H1 (cell line): ENCODE results near the gene ANKS1B. TPM values are rescaled to one million over a fixed set of nuclear protein-coding genes. Genes with fewer than 3 reads are reported as not detected.

ENCODE experiments used
- CTCF ChIA-PET: fragments of 300-600 bp; sonication (Branson Sonifier 250); formaldehyde crosslinking; loops from one replicate; lab custom pipeline; 2021; ENCODE audit not compliant: partially characterized antibody; lab: Charles Lee
- POLR2A ChIA-PET: fragments of 300-600 bp; sonication (Branson Sonifier 250); formaldehyde crosslinking; loops from one replicate; lab custom pipeline; 2021; ENCODE audit warnings: inconsistent platforms; ENCODE audit not compliant: partially characterized antibody; lab: Charles Lee
- DNase-seq, 2 experiments: peaks; one replicate each; pipeline versions ENCODE4 v3.0.0 to v3.0.0-alpha.2; 2010 to 2022; ENCODE audit warnings: low spot score in 2 of 2, low read depth in 1 of 2, mixed read lengths in 1 of 2
- FAIRE-seq: peaks from 2 replicates; lab custom pipeline; 2011; peaks lifted over from hg19 to GRCh38; lab: Jason Lieb, UNC
- H2AFZ ChIP-seq: 2 replicates; pipeline ENCODE4 v1.8.1; 2012; ENCODE audit warnings: low read length, inconsistent platforms
- H2AK5ac ChIP-seq: 2 replicates; pipeline ENCODE4 v1.6.1; 2013; ENCODE audit warnings: low read depth, low read length
- H2BK120ac ChIP-seq: replicated peaks from 2 replicates; pipeline ENCODE3; 2013; ENCODE audit warnings: low read depth, low read length, inconsistent platforms
- H2BK12ac ChIP-seq: 2 replicates; pipeline ENCODE4 v1.6.1; 2013; ENCODE audit warnings: low read depth, low read length
- H2BK15ac ChIP-seq: 2 replicates; pipeline ENCODE4 v1.6.1; 2013; ENCODE audit warnings: low read length
- H2BK20ac ChIP-seq: 2 replicates; pipeline ENCODE4 v1.6.1; 2013; ENCODE audit warnings: low read length
- H2BK5ac ChIP-seq: 2 replicates; pipeline ENCODE4 v1.6.1; 2013; ENCODE audit warnings: low read depth, low read length
- H3K14ac ChIP-seq: 2 replicates; pipeline ENCODE4 v1.6.1; 2013; ENCODE audit warnings: inconsistent platforms; ENCODE audit not compliant: insufficient read length
- H3K18ac ChIP-seq: 2 replicates; pipeline ENCODE4 v1.6.1; 2013; ENCODE audit warnings: low read length; ENCODE audit errors: extremely low read depth
- H3K23ac ChIP-seq: 2 replicates; pipeline ENCODE4 v1.6.1; 2013; ENCODE audit warnings: inconsistent platforms; ENCODE audit not compliant: insufficient read length
- H3K23me2 ChIP-seq: 2 replicates; pipeline ENCODE4 v1.6.1; 2013; ENCODE audit warnings: low read depth, low read length
- H3K27ac ChIP-seq: 2 replicates; pipeline ENCODE4 v1.6.1; 2011; ENCODE audit warnings: low read depth, low read length, inconsistent platforms
- H3K27me3 ChIP-seq, 4 experiments: replicated peaks in 1 of 4; 1 replicate in 1 of 4; 2 replicates in 3 of 4; pipeline versions ENCODE4 v1.6.1 to v1.8.1; 2011 to 2013; ENCODE audit warnings: low read length in 3 of 4, mild to moderate bottlenecking in 3 of 4, inconsistent platforms in 2 of 4, mixed read lengths in 2 of 4, moderate library complexity in 1 of 4; ENCODE audit not compliant: control insufficient read depth in 3 of 4, insufficient read depth in 3 of 4; ENCODE audit errors: extremely low read depth in 1 of 4
- H3K36me3 ChIP-seq, 4 experiments: 2 replicates each; pipeline versions ENCODE4 v1.6.1 to v1.8.1; 2011 to 2013; ENCODE audit warnings: mild to moderate bottlenecking in 4 of 4, low read length in 3 of 4, moderate library complexity in 2 of 4, control low read depth in 1 of 4, inconsistent platforms in 1 of 4; ENCODE audit not compliant: insufficient read depth in 4 of 4, control insufficient read depth in 2 of 4
- H3K4ac ChIP-seq: replicated peaks from 2 replicates; pipeline ENCODE3; 2013; ENCODE audit warnings: low read length, low read depth, mixed read lengths, inconsistent platforms; ENCODE audit not compliant: insufficient read length
- H3K4me1 ChIP-seq, 4 experiments: replicated peaks in 1 of 4; 1 replicate in 1 of 4; 2 replicates in 3 of 4; pipeline versions ENCODE4 v1.6.1 to v1.8.1; 2011 to 2013; ENCODE audit warnings: low read length in 3 of 4, inconsistent platforms in 2 of 4, mixed read lengths in 1 of 4; ENCODE audit not compliant: insufficient read depth in 4 of 4, control insufficient read depth in 3 of 4
- H3K4me2 ChIP-seq, 2 experiments: 2 replicates each; pipeline versions ENCODE4 v1.6.1 to v1.8.1; 2011 to 2013; ENCODE audit warnings: low read depth in 2 of 2, low read length in 2 of 2, control low read depth in 1 of 2, inconsistent platforms in 1 of 2, mild to moderate bottlenecking in 1 of 2; ENCODE audit not compliant: insufficient read depth in 1 of 2
- H3K4me3 ChIP-seq, 4 experiments: fragments of 200-600, 300-600 bp in 1 of 4; sonication (generic), shearing (Covaris generic), sonication (Bioruptor Twin) in 1 of 4; 2 replicates each; pipeline versions ENCODE4 v1.5.1 to v1.8.1; 2011 to 2016; ENCODE audit warnings: low read length in 4 of 4, low read depth in 3 of 4, control low read depth in 2 of 4, inconsistent platforms in 2 of 4, mild to moderate bottlenecking in 2 of 4, mixed read lengths in 1 of 4, moderate library complexity in 1 of 4; ENCODE audit not compliant: insufficient read depth in 2 of 4; ENCODE audit errors: extremely low read depth in 1 of 4
- H3K56ac ChIP-seq: replicated peaks from 2 replicates; pipeline ENCODE3; 2013; ENCODE audit warnings: low read depth, mild to moderate bottlenecking, mixed read lengths, low read length, inconsistent platforms; ENCODE audit not compliant: insufficient read length
- H3K79me1 ChIP-seq: 2 replicates; pipeline ENCODE4 v1.6.1; 2013; ENCODE audit warnings: low read depth, low read length, control low read depth
- H3K79me2 ChIP-seq, 2 experiments: 2 replicates each; pipeline versions ENCODE4 v1.6.1 to v1.8.1; 2012 to 2013; ENCODE audit warnings: low read length in 2 of 2, mild to moderate bottlenecking in 2 of 2, inconsistent platforms in 1 of 2; ENCODE audit not compliant: insufficient read depth in 2 of 2, control insufficient read depth in 1 of 2
- H3K9ac ChIP-seq, 4 experiments: replicated peaks in 1 of 4; 1 replicate in 1 of 4; 2 replicates in 3 of 4; pipeline versions ENCODE4 v1.6.1 to v1.8.1; 2011 to 2013; ENCODE audit warnings: low read depth in 3 of 4, low read length in 3 of 4, control low read depth in 2 of 4, mild to moderate bottlenecking in 2 of 4, moderate library complexity in 2 of 4, inconsistent platforms in 1 of 4; ENCODE audit errors: extremely low read depth in 1 of 4
- H3K9me3 ChIP-seq, 2 experiments: 2 replicates each; pipeline versions ENCODE4 v1.6.1 to v1.8.1; 2012 to 2013; ENCODE audit warnings: mild to moderate bottlenecking in 2 of 2, moderate library complexity in 2 of 2, control low read depth in 1 of 2, inconsistent platforms in 1 of 2, low read depth in 1 of 2, low read length in 1 of 2, mixed read lengths in 1 of 2; ENCODE audit not compliant: insufficient read depth in 2 of 2
- H4K20me1 ChIP-seq, 2 experiments: replicated peaks in 1 of 2; 2 replicates each; pipeline versions ENCODE3 to v1.8.1; 2011 to 2013; ENCODE audit warnings: inconsistent platforms in 2 of 2, low read length in 2 of 2, mild to moderate bottlenecking in 1 of 2; ENCODE audit not compliant: insufficient read depth in 2 of 2, control insufficient read depth in 1 of 2
- H4K5ac ChIP-seq: 2 replicates; pipeline ENCODE4 v1.6.1; 2013; ENCODE audit warnings: low read length, low read depth, mixed read lengths, inconsistent platforms; ENCODE audit not compliant: insufficient read length
- H4K8ac ChIP-seq: 2 replicates; pipeline ENCODE4 v1.8.0; 2013; ENCODE audit warnings: mild to moderate bottlenecking, moderate library complexity, low read length, inconsistent platforms; ENCODE audit not compliant: insufficient read depth; ENCODE audit errors: extremely low read depth
- H4K91ac ChIP-seq: replicated peaks from 2 replicates; pipeline ENCODE3; 2013; ENCODE audit warnings: low read length, mixed read lengths, inconsistent platforms; ENCODE audit not compliant: insufficient read length
- CBX8 ChIP-seq: fragments of 300-800, 300-1000 bp; sonication (generic); IDR thresholded peaks from 2 replicates; pipeline ENCODE4 v1.7.1; 2016; ENCODE audit warnings: low read depth, low read length, borderline replicate concordance
- EP300 ChIP-seq, 2 experiments: IDR thresholded peaks; 1 replicate in 1 of 2; 2 replicates in 1 of 2; pipeline ENCODE4 v1.6.1; 2011 to 2012; ENCODE audit warnings: low read depth in 2 of 2, low read length in 2 of 2, mild to moderate bottlenecking in 2 of 2, borderline replicate concordance in 1 of 2, inconsistent platforms in 1 of 2, moderate library complexity in 1 of 2
- PHF8 ChIP-seq: fragments of 200-600 bp; sonication (generic); conservative IDR thresholded peaks from 2 replicates; pipeline ENCODE4 v1.7.1; 2012; ENCODE audit warnings: low read depth, mild to moderate bottlenecking, inconsistent platforms, low read length, moderate library complexity
- RAD21 ChIP-seq, 2 experiments: IDR thresholded peaks in 1 of 2; conservative IDR thresholded peaks in 1 of 2; 2 replicates each; pipeline ENCODE4 v1.6.1; 2011; ENCODE audit warnings: low read depth in 2 of 2, low read length in 2 of 2, improper control_type of control experiment in 1 of 2, inconsistent platforms in 1 of 2, mild to moderate bottlenecking in 1 of 2, moderate library complexity in 1 of 2
- SUZ12 ChIP-seq: fragments of 200-600 bp; sonication (generic); IDR thresholded peaks from 2 replicates; pipeline ENCODE4 v1.6.1; 2012; ENCODE audit warnings: mild to moderate bottlenecking, inconsistent platforms, low read length, moderate library complexity, mixed read lengths
- TAF1 ChIP-seq: IDR thresholded peaks from 2 replicates; pipeline ENCODE4 v1.6.1; 2011; ENCODE audit warnings: mild to moderate bottlenecking, low read depth, low read length
- WGBS, 2 experiments: shearing (Covaris generic) in 1 of 2; methylation state at CpG; one replicate each; pipeline versions ENCODE4 v1.1.6 to v1.1.7; 2013 to 2015; ENCODE audit warnings: low lambda C conversion rate in 2 of 2, mixed read lengths in 2 of 2, inconsistent platforms in 1 of 2, low coverage in 1 of 2, missing lambda C conversion rate in 1 of 2; ENCODE audit not compliant: insufficient replicate concordance in 2 of 2, insufficient coverage in 1 of 2, insufficient read length in 1 of 2; ENCODE audit errors: extremely low coverage in 1 of 2, missing lambda C conversion rate in 1 of 2; 5-methylcytosine and 5-hydroxymethylcytosine counted together
- polyA plus RNA-seq, 7 experiments: library from polyadenylated mRNA; depleted of rRNA in 3 of 7; stranded (reverse) in 5 of 7; unstranded in 2 of 7; fragments of >200 nt in 5 of 7; fragments of 200-250 nt in 2 of 7; gene quantifications; 1 replicate in 5 of 7; 2 replicates in 1 of 7; 4 replicates in 1 of 7; pipeline versions ENCODE4 v1.2.1 to v1.2.3, GENCODE V29; 2011 to 2013; ENCODE audit warnings: missing spikeins in 2 of 7, mixed read lengths in 2 of 7
- total RNA-seq: library from RNA; stranded (reverse); fragmentation: NEBNext Ultra II Directional; extraction: Animal tissue kit (Norgen Biotek cat#: 25700); gene quantifications from 2 replicates; pipeline ENCODE4 v1.2.1, GENCODE V29; 2021

The ANKS1B gene
- total and polyA plus RNA-seq, 2 of the 8 experiments (the other 6 are each of a cell fraction or from before 2014, with no cell fraction given), result 2.7 to 6.1 TPM

GRCh38 chr12:98724384-98725155 is 1260.2 kb downstream of the ANKS1B start:
- Histone ChIP-seq H2BK15ac (no peak overlapping the region), H4K91ac (no peak overlapping the region), H3K23me2 (no peaks in the 10 kb centered on the region), H2BK120ac (no peak overlapping the region), H4K5ac (no peak overlapping the region), H4K20me1 (no peaks in the 10 kb centered on the region), H3K27me3 (no peaks in the 10 kb centered on the region), H2AFZ (no peak overlapping the region), H3K14ac (no peak overlapping the region), H3K18ac (no peak overlapping the region), H3K4me3 (no peak overlapping the region), H3K4ac (no peak overlapping the region), H3K23ac (no peak overlapping the region), H3K9ac (no peak overlapping the region), H3K79me1 (no peaks in the 10 kb centered on the region), H3K36me3 (peaks cover 0 to 9% (median 1%) of the 10 kb centered on the region in 4 experiments; a peak in 5 of 8 replicates), H2AK5ac (no peak overlapping the region), H3K4me2 (no peak overlapping the region), H3K4me1 (no peaks in the 10 kb centered on the region), H3K79me2 (no peaks in the 10 kb centered on the region), H3K9me3 (no peaks in the 10 kb centered on the region), H2BK5ac (no peak overlapping the region), H3K27ac (no peak overlapping the region), H2BK12ac (no peak overlapping the region), H2BK20ac (no peak overlapping the region), H4K8ac (no peak overlapping the region), H3K56ac (no peak overlapping the region)
- POLR2A ChIA-PET, result no interaction called here
- CTCF ChIA-PET, result interaction anchor here (0.6 to 6.4 kb wide), 19 partner anchors 11 to 274 kb away, joined by 3 to 57 read pairs (median 6); no protein-coding TSS in a partner anchor
- DNase-seq, result no peak
- no peak for FAIRE-seq
- WGBS, 2 experiments, result 87% methylated on average over 5 of the region's 5 CpGs; no CpG with 5 or more reads in 1 of the 2 experiments
- TF ChIP-seq SUZ12 (no peak), RAD21 (IDR thresholded peaks at IDR 0.05 in 1 of 2, conservative IDR thresholded peaks at IDR 0.05 in 1 of 2; ENCODE audit: low read depth in 2 of 2, low read length in 2 of 2) (no peak), TAF1 (no peak), PHF8 (no peak), EP300 (IDR thresholded peaks at IDR 0.05; ENCODE audit: borderline replicate concordance in 1 of 2, low read depth in 2 of 2, low read length in 2 of 2) (no peak), CBX8 (no peak)
